H1 (cell line): ENCODE measurements around the gene ENO2. TPM values are rescaled to one million over a fixed set of nuclear protein-coding genes. Genes with fewer than 3 reads are reported as not detected.

Source experiments
- CTCF ChIA-PET: fragments of 300-600 bp; sonication (Branson Sonifier 250); formaldehyde crosslinking; loops from one replicate; lab custom pipeline; 2021; ENCODE audit not compliant: partially characterized antibody; lab: Charles Lee
- POLR2A ChIA-PET: fragments of 300-600 bp; sonication (Branson Sonifier 250); formaldehyde crosslinking; loops from one replicate; lab custom pipeline; 2021; ENCODE audit warnings: inconsistent platforms; ENCODE audit not compliant: partially characterized antibody; lab: Charles Lee
- DNase-seq, 2 experiments: peaks; one replicate each; pipeline versions ENCODE4 v3.0.0 to v3.0.0-alpha.2; 2010 to 2022; ENCODE audit warnings: low spot score in 2 of 2, low read depth in 1 of 2, mixed read lengths in 1 of 2
- FAIRE-seq: peaks from 2 replicates; lab custom pipeline; 2011; peaks lifted over from hg19 to GRCh38; lab: Jason Lieb, UNC
- H2AFZ ChIP-seq: 2 replicates; pipeline ENCODE4 v1.8.1; 2012; ENCODE audit warnings: low read length, inconsistent platforms
- H2AK5ac ChIP-seq: 2 replicates; pipeline ENCODE4 v1.6.1; 2013; ENCODE audit warnings: low read depth, low read length
- H2BK120ac ChIP-seq: replicated peaks from 2 replicates; pipeline ENCODE3; 2013; ENCODE audit warnings: low read depth, low read length, inconsistent platforms
- H2BK12ac ChIP-seq: 2 replicates; pipeline ENCODE4 v1.6.1; 2013; ENCODE audit warnings: low read depth, low read length
- H2BK15ac ChIP-seq: 2 replicates; pipeline ENCODE4 v1.6.1; 2013; ENCODE audit warnings: low read length
- H2BK20ac ChIP-seq: 2 replicates; pipeline ENCODE4 v1.6.1; 2013; ENCODE audit warnings: low read length
- H2BK5ac ChIP-seq: 2 replicates; pipeline ENCODE4 v1.6.1; 2013; ENCODE audit warnings: low read depth, low read length
- H3K14ac ChIP-seq: 2 replicates; pipeline ENCODE4 v1.6.1; 2013; ENCODE audit warnings: inconsistent platforms; ENCODE audit not compliant: insufficient read length
- H3K18ac ChIP-seq: 2 replicates; pipeline ENCODE4 v1.6.1; 2013; ENCODE audit warnings: low read length; ENCODE audit errors: extremely low read depth
- H3K23ac ChIP-seq: 2 replicates; pipeline ENCODE4 v1.6.1; 2013; ENCODE audit warnings: inconsistent platforms; ENCODE audit not compliant: insufficient read length
- H3K23me2 ChIP-seq: 2 replicates; pipeline ENCODE4 v1.6.1; 2013; ENCODE audit warnings: low read depth, low read length
- H3K27ac ChIP-seq: 2 replicates; pipeline ENCODE4 v1.6.1; 2011; ENCODE audit warnings: low read depth, low read length, inconsistent platforms
- H3K27me3 ChIP-seq, 4 experiments: replicated peaks in 1 of 4; 1 replicate in 1 of 4; 2 replicates in 3 of 4; pipeline versions ENCODE4 v1.6.1 to v1.8.1; 2011 to 2013; ENCODE audit warnings: low read length in 3 of 4, mild to moderate bottlenecking in 3 of 4, inconsistent platforms in 2 of 4, mixed read lengths in 2 of 4, moderate library complexity in 1 of 4; ENCODE audit not compliant: control insufficient read depth in 3 of 4, insufficient read depth in 3 of 4; ENCODE audit errors: extremely low read depth in 1 of 4
- H3K36me3 ChIP-seq, 4 experiments: 2 replicates each; pipeline versions ENCODE4 v1.6.1 to v1.8.1; 2011 to 2013; ENCODE audit warnings: mild to moderate bottlenecking in 4 of 4, low read length in 3 of 4, moderate library complexity in 2 of 4, control low read depth in 1 of 4, inconsistent platforms in 1 of 4; ENCODE audit not compliant: insufficient read depth in 4 of 4, control insufficient read depth in 2 of 4
- H3K4ac ChIP-seq: replicated peaks from 2 replicates; pipeline ENCODE3; 2013; ENCODE audit warnings: low read length, low read depth, mixed read lengths, inconsistent platforms; ENCODE audit not compliant: insufficient read length
- H3K4me1 ChIP-seq, 4 experiments: replicated peaks in 1 of 4; 1 replicate in 1 of 4; 2 replicates in 3 of 4; pipeline versions ENCODE4 v1.6.1 to v1.8.1; 2011 to 2013; ENCODE audit warnings: low read length in 3 of 4, inconsistent platforms in 2 of 4, mixed read lengths in 1 of 4; ENCODE audit not compliant: insufficient read depth in 4 of 4, control insufficient read depth in 3 of 4
- H3K4me2 ChIP-seq, 2 experiments: 2 replicates each; pipeline versions ENCODE4 v1.6.1 to v1.8.1; 2011 to 2013; ENCODE audit warnings: low read depth in 2 of 2, low read length in 2 of 2, control low read depth in 1 of 2, inconsistent platforms in 1 of 2, mild to moderate bottlenecking in 1 of 2; ENCODE audit not compliant: insufficient read depth in 1 of 2
- H3K4me3 ChIP-seq, 4 experiments: fragments of 200-600, 300-600 bp in 1 of 4; sonication (generic), shearing (Covaris generic), sonication (Bioruptor Twin) in 1 of 4; 2 replicates each; pipeline versions ENCODE4 v1.5.1 to v1.8.1; 2011 to 2016; ENCODE audit warnings: low read length in 4 of 4, low read depth in 3 of 4, control low read depth in 2 of 4, inconsistent platforms in 2 of 4, mild to moderate bottlenecking in 2 of 4, mixed read lengths in 1 of 4, moderate library complexity in 1 of 4; ENCODE audit not compliant: insufficient read depth in 2 of 4; ENCODE audit errors: extremely low read depth in 1 of 4
- H3K56ac ChIP-seq: replicated peaks from 2 replicates; pipeline ENCODE3; 2013; ENCODE audit warnings: low read depth, mild to moderate bottlenecking, mixed read lengths, low read length, inconsistent platforms; ENCODE audit not compliant: insufficient read length
- H3K79me1 ChIP-seq: 2 replicates; pipeline ENCODE4 v1.6.1; 2013; ENCODE audit warnings: low read depth, low read length, control low read depth
- H3K79me2 ChIP-seq, 2 experiments: 2 replicates each; pipeline versions ENCODE4 v1.6.1 to v1.8.1; 2012 to 2013; ENCODE audit warnings: low read length in 2 of 2, mild to moderate bottlenecking in 2 of 2, inconsistent platforms in 1 of 2; ENCODE audit not compliant: insufficient read depth in 2 of 2, control insufficient read depth in 1 of 2
- H3K9ac ChIP-seq, 4 experiments: replicated peaks in 1 of 4; 1 replicate in 1 of 4; 2 replicates in 3 of 4; pipeline versions ENCODE4 v1.6.1 to v1.8.1; 2011 to 2013; ENCODE audit warnings: low read depth in 3 of 4, low read length in 3 of 4, control low read depth in 2 of 4, mild to moderate bottlenecking in 2 of 4, moderate library complexity in 2 of 4, inconsistent platforms in 1 of 4; ENCODE audit errors: extremely low read depth in 1 of 4
- H3K9me3 ChIP-seq, 2 experiments: 2 replicates each; pipeline versions ENCODE4 v1.6.1 to v1.8.1; 2012 to 2013; ENCODE audit warnings: mild to moderate bottlenecking in 2 of 2, moderate library complexity in 2 of 2, control low read depth in 1 of 2, inconsistent platforms in 1 of 2, low read depth in 1 of 2, low read length in 1 of 2, mixed read lengths in 1 of 2; ENCODE audit not compliant: insufficient read depth in 2 of 2
- H4K20me1 ChIP-seq, 2 experiments: replicated peaks in 1 of 2; 2 replicates each; pipeline versions ENCODE3 to v1.8.1; 2011 to 2013; ENCODE audit warnings: inconsistent platforms in 2 of 2, low read length in 2 of 2, mild to moderate bottlenecking in 1 of 2; ENCODE audit not compliant: insufficient read depth in 2 of 2, control insufficient read depth in 1 of 2
- H4K5ac ChIP-seq: 2 replicates; pipeline ENCODE4 v1.6.1; 2013; ENCODE audit warnings: low read length, low read depth, mixed read lengths, inconsistent platforms; ENCODE audit not compliant: insufficient read length
- H4K8ac ChIP-seq: 2 replicates; pipeline ENCODE4 v1.8.0; 2013; ENCODE audit warnings: mild to moderate bottlenecking, moderate library complexity, low read length, inconsistent platforms; ENCODE audit not compliant: insufficient read depth; ENCODE audit errors: extremely low read depth
- H4K91ac ChIP-seq: replicated peaks from 2 replicates; pipeline ENCODE3; 2013; ENCODE audit warnings: low read length, mixed read lengths, inconsistent platforms; ENCODE audit not compliant: insufficient read length
- KDM1A ChIP-seq: fragments of 200-600, 300-600 bp; sonication (generic); IDR thresholded peaks from 2 replicates; pipeline ENCODE4 v1.7.1; 2016; ENCODE audit warnings: mild to moderate bottlenecking, low read length, borderline replicate concordance
- PHF8 ChIP-seq: fragments of 200-600 bp; sonication (generic); conservative IDR thresholded peaks from 2 replicates; pipeline ENCODE4 v1.7.1; 2012; ENCODE audit warnings: low read depth, mild to moderate bottlenecking, inconsistent platforms, low read length, moderate library complexity
- WGBS, 2 experiments: shearing (Covaris generic) in 1 of 2; methylation state at CpG; one replicate each; pipeline versions ENCODE4 v1.1.6 to v1.1.7; 2013 to 2015; ENCODE audit warnings: low lambda C conversion rate in 2 of 2, mixed read lengths in 2 of 2, inconsistent platforms in 1 of 2, low coverage in 1 of 2, missing lambda C conversion rate in 1 of 2; ENCODE audit not compliant: insufficient replicate concordance in 2 of 2, insufficient coverage in 1 of 2, insufficient read length in 1 of 2; ENCODE audit errors: extremely low coverage in 1 of 2, missing lambda C conversion rate in 1 of 2; 5-methylcytosine and 5-hydroxymethylcytosine counted together
- polyA plus RNA-seq, 7 experiments: library from polyadenylated mRNA; depleted of rRNA in 3 of 7; stranded (reverse) in 5 of 7; unstranded in 2 of 7; fragments of >200 nt in 5 of 7; fragments of 200-250 nt in 2 of 7; gene quantifications; 1 replicate in 5 of 7; 2 replicates in 1 of 7; 4 replicates in 1 of 7; pipeline versions ENCODE4 v1.2.1 to v1.2.3, GENCODE V29; 2011 to 2013; ENCODE audit warnings: missing spikeins in 2 of 7, mixed read lengths in 2 of 7
- total RNA-seq: library from RNA; stranded (reverse); fragmentation: NEBNext Ultra II Directional; extraction: Animal tissue kit (Norgen Biotek cat#: 25700); gene quantifications from 2 replicates; pipeline ENCODE4 v1.2.1, GENCODE V29; 2021

Gene ENO2
- total and polyA plus RNA-seq, 2 of the 8 experiments (the other 6 are each of a cell fraction or from before 2014, with no cell fraction given): 92.4 to 102 TPM

- Histone ChIP-seq H3K23ac (no peak overlapping the region), H2BK12ac (peak overlapping the region; percentile 75; the same call in 1 of the 2 replicates), H3K4ac (no peak overlapping the region), H3K79me1 (peaks cover 4% of the 10 kb centered on the region), H3K9me3 (no peaks in the 10 kb centered on the region), H3K56ac (no peak overlapping the region), H3K79me2 (peaks cover 0 to 9% of the 10 kb centered on the region in 2 experiments; a peak in 1 of 4 replicates), H2BK15ac (0 out of 2 replicates have a peak overlapping the region, but pooled peaks have one; percentile 61), H4K8ac (no peak overlapping the region), H3K36me3 (peaks cover 7 to 17% (median 10%) of the 10 kb centered on the region in 4 experiments; a peak in 6 of 8 replicates), H3K4me2 (no peak overlapping the region), H2BK5ac (no peak overlapping the region), H2AFZ (no peak overlapping the region), H3K4me3 (no peak overlapping the region), H3K4me1 (peaks cover 0 to 18% (median 9%) of the 10 kb centered on the region in 4 experiments; a peak in 6 of 7 replicates), H3K27ac (no peak overlapping the region), H3K14ac (no peak overlapping the region), H3K9ac (no peak overlapping the region), H4K91ac (no peak overlapping the region), H4K5ac (no peak overlapping the region), H2BK20ac (no peak overlapping the region), H3K18ac (0 out of 2 replicates have a peak overlapping the region, but pooled peaks have one; percentile 24), H2BK120ac (no peak overlapping the region), H3K23me2 (peaks cover 11% of the 10 kb centered on the region; the same call in 1 of the 2 replicates), H4K20me1 (no peaks in the 10 kb centered on the region), H2AK5ac (0 out of 2 replicates have a peak overlapping the region, but pooled peaks have one; percentile 28), H3K27me3 (no peaks in the 10 kb centered on the region)
- no peak for DNase-seq
- 89% methylated on average over 15 of the region's 15 CpGs; no CpG with 5 or more reads in 1 of the 2 experiments for WGBS, 2 experiments
- ChIA-PET POLR2A (interaction anchor here (1.4 to 39.6 kb wide), 6 partner anchors 8 to 66 kb away, joined by 4 to 1027 read pairs (median 128); partner anchors contain the start of genes ATN1, C12orf57, LRRC23 and PTPN6), CTCF (interaction anchor here (0.7 to 3.8 kb wide), 13 partner anchors 10 to 77 kb away, joined by 3 to 20 read pairs (median 4); partner anchors contain the start of gene SPSB2)
- no peak for TF ChIP-seq PHF8
- TF ChIP-seq KDM1A: 0 out of 2 replicates have a peak, but pooled peaks have one; percentile 16
- FAIRE-seq: no peak
Observed at GRCh38 chr12:6912164-6912935, 2.0 kb upstream of the ENO2 start.
